A549 (cell line): ENCODE results near the gene P2RY13. TPM values are rescaled to one million over a fixed set of nuclear protein-coding genes. Genes with fewer than 3 reads are reported as not detected.

Source experiments
- ATAC-seq, 2 experiments: fragments of 200-7000 bp in 1 of 2; fragments of >200 bp in 1 of 2; cut with Nextera tagmentation in 1 of 2; cut with Tn5 transposase in 1 of 2; 3 replicates each; pipeline versions ENCODE4 v1.8.0 to v1.9.1; 2018 to 2020; ENCODE audit warnings: mild to moderate bottlenecking in 1 of 2, moderate library complexity in 1 of 2
- CTCF ChIA-PET: fragments of 300-600 bp; sonication (Branson Sonifier 250); formaldehyde crosslinking; extraction: SDS; loops from one replicate; lab custom pipeline; 2021; ENCODE audit warnings: antibody characterized with exemption, inconsistent platforms; lab: Yijun Ruan, JAX
- POLR2A ChIA-PET: fragments of 350-600 bp; formaldehyde crosslinking; extraction: SDS; loops from one replicate; lab custom pipeline; 2021; ENCODE audit warnings: antibody characterized with exemption, inconsistent platforms; lab: Yijun Ruan, JAX
- DNase-seq, 2 experiments: peaks; one replicate each; pipeline versions ENCODE4 v3.0.0 to v3.0.0-alpha.2; 2011 to 2016; ENCODE audit warnings: low read depth in 1 of 2, low spot score in 1 of 2
- FAIRE-seq: peaks from 2 replicates; lab custom pipeline; 2011; peaks lifted over from hg19 to GRCh38; lab: Jason Lieb, UNC
- H3K27ac ChIP-seq, 2 experiments: fragments of >200 bp; sonication (Bioruptor Twin); formaldehyde crosslinking; 3 replicates each; pipeline ENCODE4 v1.5.1; 2016 to 2017
- H3K4me1 ChIP-seq: fragments of >200 bp; sonication (Bioruptor Twin); formaldehyde crosslinking; 3 replicates; pipeline ENCODE4 v1.6.1; 2016
- H3K4me2 ChIP-seq: fragments of >200 bp; sonication (Bioruptor Twin); formaldehyde crosslinking; 3 replicates; pipeline ENCODE4 v1.6.1; 2016
- H3K4me3 ChIP-seq: fragments of >200 bp; sonication (Bioruptor Twin); formaldehyde crosslinking; 3 replicates; pipeline ENCODE4 v1.5.1; 2016
- H3K9me3 ChIP-seq: fragments of >200 bp; sonication (Bioruptor Twin); formaldehyde crosslinking; 3 replicates; pipeline ENCODE4 v1.6.1; 2016
- BCL3 ChIP-seq: fragments of >200 bp; sonication (Bioruptor Twin); formaldehyde crosslinking; IDR thresholded peaks from 3 replicates; pipeline ENCODE4 v1.6.1; 2016
- CHD4 ChIP-seq: fragments of 200-600 bp; sonication (generic); IDR thresholded peaks from 2 replicates; pipeline ENCODE4 v1.6.1; 2016; ENCODE audit warnings: antibody characterized with exemption, mild to moderate bottlenecking, borderline replicate concordance
- EHMT2 ChIP-seq: fragments of 200-600 bp; sonication (generic); IDR thresholded peaks from 2 replicates; pipeline ENCODE4 v1.6.1; 2016; ENCODE audit warnings: antibody characterized with exemption, low read depth, mild to moderate bottlenecking, moderate library complexity
- ESRRA ChIP-seq: fragments of 150-350 bp; IDR thresholded peaks from 2 replicates; pipeline ENCODE4 v1.6.1; 2014; ENCODE audit warnings: mild to moderate bottlenecking, low read length, borderline replicate concordance
- FOSB ChIP-seq: fragments of 250-450 bp; sonication (Bioruptor Pico); IDR thresholded peaks from 2 replicates; pipeline ENCODE4 v1.5.0; 2020; ENCODE audit warnings: mild to moderate bottlenecking, moderate library complexity
- FOSL2 ChIP-seq, 2 experiments: fragments of 450-650 bp in 1 of 2; fragments of >200 bp in 1 of 2; sonication (Bioruptor Twin) in 1 of 2; formaldehyde crosslinking; IDR thresholded peaks; 2 replicates each; pipeline versions ENCODE4 v1.5.0 to v1.6.1; 2016 to 2020; ENCODE audit warnings: mild to moderate bottlenecking in 1 of 2, moderate library complexity in 1 of 2
- FOXS1 ChIP-seq: fragments of 250-450 bp; sonication (Bioruptor Pico); IDR thresholded peaks from 2 replicates; pipeline ENCODE4 v1.5.0; 2020; ENCODE audit warnings: mild to moderate bottlenecking, moderate library complexity
- HEYL ChIP-seq: fragments of 250-450 bp; sonication (Bioruptor Pico); IDR thresholded peaks from 2 replicates; pipeline ENCODE4 v1.8.0; 2021; ENCODE audit warnings: mild to moderate bottlenecking, moderate library complexity
- HOXB13 ChIP-seq: fragments of 250-450 bp; sonication (Bioruptor Pico); IDR thresholded peaks from 2 replicates; pipeline ENCODE4 v1.5.0; 2020; ENCODE audit warnings: low read depth, mild to moderate bottlenecking, moderate library complexity
- HOXB5 ChIP-seq: fragments of 250-450 bp; sonication (Bioruptor Pico); IDR thresholded peaks from 2 replicates; pipeline ENCODE4 v1.5.0; 2020; ENCODE audit warnings: mild to moderate bottlenecking, moderate library complexity
- JUNB ChIP-seq: fragments of >200 bp; sonication (Bioruptor Twin); formaldehyde crosslinking; IDR thresholded peaks from 2 replicates; pipeline ENCODE4 v1.6.1; 2016
- KDM1A ChIP-seq: fragments of 200-600 bp; sonication (generic); IDR thresholded peaks from 2 replicates; pipeline ENCODE4 v1.6.1; 2016; ENCODE audit warnings: low read depth, mild to moderate bottlenecking
- MAFK ChIP-seq: fragments of 450-650 bp; IDR thresholded peaks from 2 replicates; pipeline ENCODE4 v1.6.1; 2014; ENCODE audit not compliant: partially characterized antibody
- NFE2L2 ChIP-seq: fragments of 150-350 bp; conservative IDR thresholded peaks from 2 replicates; pipeline ENCODE4 v1.6.1; 2014; ENCODE audit warnings: low read length
- NPAS2 ChIP-seq: fragments of 250-450 bp; sonication (Bioruptor Pico); IDR thresholded peaks from 2 replicates; pipeline ENCODE4 v1.8.0; 2022; ENCODE audit warnings: mild to moderate bottlenecking, moderate library complexity, borderline replicate concordance
- PHF8 ChIP-seq: fragments of 200-600 bp; sonication (generic); IDR thresholded peaks from 2 replicates; pipeline ENCODE4 v1.6.1; 2016; ENCODE audit warnings: low read depth, mild to moderate bottlenecking, antibody characterized with exemption, moderate library complexity, borderline replicate concordance
- POLR2A ChIP-seq: IDR thresholded peaks from 2 replicates; pipeline ENCODE4 v1.6.1; 2012; ENCODE audit warnings: mild to moderate bottlenecking, low read length
- POLR2AphosphoS2 ChIP-seq: conservative IDR thresholded peaks from 2 replicates; pipeline ENCODE4 v1.6.1; 2012; ENCODE audit warnings: low read length, improper control_type of control experiment, inconsistent platforms
- RFX5 ChIP-seq: fragments of 450-650 bp; IDR thresholded peaks from 2 replicates; pipeline ENCODE4 v1.7.1; 2014; ENCODE audit warnings: antibody characterized with exemption, mild to moderate bottlenecking, moderate library complexity
- RNF2 ChIP-seq: fragments of 200-600 bp; sonication (generic); IDR thresholded peaks from 2 replicates; pipeline ENCODE4 v1.6.1; 2016; ENCODE audit warnings: low read depth, mild to moderate bottlenecking, antibody characterized with exemption, moderate library complexity, borderline replicate concordance
- SMC3 ChIP-seq: fragments of >200 bp; sonication (Bioruptor Twin); formaldehyde crosslinking; IDR thresholded peaks from 3 replicates; pipeline ENCODE4 v1.6.1; 2018; ENCODE audit warnings: inconsistent platforms
- SREBF2 ChIP-seq: fragments of 450-650 bp; IDR thresholded peaks from 2 replicates; pipeline ENCODE4 v1.6.1; 2014; ENCODE audit warnings: mild to moderate bottlenecking, moderate library complexity
- TP53 ChIP-seq: fragments of 250-450 bp; sonication (Bioruptor Pico); IDR thresholded peaks from 2 replicates; pipeline ENCODE4 v1.5.0; 2021; ENCODE audit warnings: mild to moderate bottlenecking, moderate library complexity
- WGBS: methylation state at CpG from one replicate; pipeline ENCODE4 v1.1.6; 2017; ENCODE audit errors: missing lambda C conversion rate; 5-methylcytosine and 5-hydroxymethylcytosine counted together
- polyA plus RNA-seq, 4 experiments: library from polyadenylated mRNA; depleted of rRNA in 3 of 4; stranded (reverse); fragments of >200 nt; fragmentation: RNase III in 1 of 4; extraction: RNeasy Plus Mini Kit Qiagen cat#74134 plus additional on column Dnase treatment in 1 of 4; gene quantifications; 2 replicates in 3 of 4; 3 replicates in 1 of 4; pipeline ENCODE4 v1.2.3, GENCODE V29; 2011 to 2017

P2RY13 gene
- polyA plus RNA-seq, 2 of the 4 experiments (the other 2 are of a cell fraction), result not detected

DNA sequence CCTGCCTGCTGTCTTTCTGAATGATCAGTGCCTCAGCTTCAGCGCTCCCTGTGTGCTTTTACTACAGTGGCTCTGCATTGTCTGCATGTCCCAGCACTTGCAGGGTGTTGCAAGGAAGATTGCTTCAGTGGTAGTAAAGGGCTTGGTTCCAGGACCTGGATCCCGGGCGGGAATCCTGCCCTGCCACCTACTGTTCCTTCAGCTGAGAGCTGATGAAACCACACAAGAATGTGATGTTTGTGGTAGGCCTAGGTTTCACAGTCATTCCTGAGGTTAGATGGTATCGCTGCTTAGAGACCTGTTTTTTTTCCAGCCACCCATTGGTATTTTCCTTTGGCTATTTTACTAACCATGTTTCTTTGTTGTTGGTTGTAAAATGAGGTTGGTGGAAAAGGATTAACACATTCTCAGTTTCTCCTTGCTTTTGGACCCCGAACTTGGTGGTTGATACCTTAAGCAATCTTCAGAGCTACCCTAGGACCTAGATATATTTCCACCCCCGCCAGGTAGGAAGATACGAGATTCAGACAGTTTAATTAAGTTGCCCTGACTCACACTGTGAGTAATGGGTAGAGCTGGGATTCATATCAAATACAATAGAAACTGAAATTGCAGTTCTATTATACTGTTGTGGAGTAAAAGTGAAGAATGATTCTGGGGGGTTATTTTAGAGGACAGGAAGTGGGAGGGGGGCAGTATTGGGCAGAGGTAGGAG, 24.1 kb downstream of the P2RY13 start (continued):
- no peak for TF ChIP-seq FOXS1 (CRISPR knock-in tag)

GRCh38 chr3:151303751-151304150, 25.6 kb downstream of the P2RY13 start:
- no peak overlapping the region for H3K4me3 ChIP-seq
- FAIRE-seq (no peak), DNase-seq (no peak), ATAC-seq (no peak)
- H3K4me1 ChIP-seq, result peaks cover 26% of the 10 kb centered on the region
- TF ChIP-seq POLR2A (no peak), EHMT2 (no peak), ESRRA (no peak), BCL3 (no peak), NFE2L2 (no peak), HOXB5 (CRISPR knock-in tag) (no peak), POLR2AphosphoS2 (no peak), KDM1A (no peak), RFX5 (no peak), FOSB (CRISPR knock-in tag) (no peak)
- ChIA-PET CTCF (interaction anchor here (0.6 to 6.1 kb wide), 7 partner anchors 12 to 536 kb away, joined by 3 to 47 read pairs (median 3); no protein-coding TSS in a partner anchor), POLR2A (interaction anchor here (2.5 kb wide), 1 partner anchor 24 kb away, joined by 11 read pairs; no protein-coding TSS in a partner anchor)
- WGBS, result 63% methylated on average over 2 of the region's 2 CpGs
- no peak overlapping the region for H3K4me2 ChIP-seq
- peak overlapping the region in 1 of 2 experiments; percentile 84; a peak in 3 of 6 replicates for H3K27ac ChIP-seq
- H3K9me3 ChIP-seq, result no peaks in the 10 kb centered on the region

DNA sequence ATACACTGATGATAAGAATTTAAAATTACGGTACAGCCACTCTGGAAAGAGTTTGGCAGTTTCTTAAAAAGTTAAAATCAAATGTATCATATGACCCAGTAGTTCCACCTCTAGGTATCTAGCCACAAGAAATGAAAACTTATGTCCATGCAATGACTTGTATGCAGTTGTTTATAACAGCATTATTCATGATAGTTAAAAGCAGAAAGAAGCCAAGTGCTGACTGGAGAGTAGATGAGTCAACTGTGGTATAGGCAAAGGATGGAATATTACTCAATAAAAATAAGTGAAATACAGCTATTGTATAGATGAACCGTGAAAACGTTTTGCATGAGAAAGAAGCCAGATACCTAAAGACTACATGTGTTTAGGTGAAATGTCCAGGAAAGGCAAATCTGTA, 27.6 kb downstream of the P2RY13 start:
- Histone ChIP-seq H3K27ac (no peak overlapping the region), H3K4me1 (peaks cover 21% of the 10 kb centered on the region), H3K4me2 (no peak overlapping the region), H3K9me3 (no peaks in the 10 kb centered on the region), H3K4me3 (no peak overlapping the region)
- ChIA-PET CTCF (interaction anchor here (2.4 kb wide), 1 partner anchor 26 kb away, joined by 12 read pairs; no protein-coding TSS in a partner anchor), POLR2A (no interaction called here)
- ATAC-seq (no peak), FAIRE-seq (no peak), DNase-seq (no peak)
- TF ChIP-seq PHF8 (no peak), HEYL (no peak), JUNB (no peak), RNF2 (no peak)
- WGBS, result 74% methylated on average over 3 of the region's 3 CpGs

GRCh38 chr3:151300539-151300938, 28.8 kb downstream of the P2RY13 start:
- Histone ChIP-seq H3K4me1 (peaks cover 14% of the 10 kb centered on the region), H3K4me3 (no peak overlapping the region), H3K9me3 (no peaks in the 10 kb centered on the region), H3K4me2 (no peak overlapping the region), H3K27ac (no peak overlapping the region)
- ChIA-PET CTCF (interaction anchor here (0.6 to 2.4 kb wide), 7 partner anchors 10 to 618 kb away, joined by 3 to 12 read pairs (median 3); no protein-coding TSS in a partner anchor), POLR2A (no interaction called here)
- TF ChIP-seq MAFK (peak; percentile 25), FOSL2 (IDR thresholded peaks at IDR 0.05) (no peak), FOSL2 (CRISPR knock-in tag; IDR thresholded peaks at IDR 0.05) (no peak)
- WGBS, result 86% methylated on average over 1 of the region's 1 CpG
- FAIRE-seq (no peak), ATAC-seq (no peak), DNase-seq (no peak)

GRCh38 chr3:151299006-151299405, 30.3 kb downstream of the P2RY13 start:
- CTCF ChIA-PET, result interaction anchor here (0.9 to 2.6 kb wide), 6 partner anchors 8 to 540 kb away, joined by 3 to 7 read pairs (median 3); no protein-coding TSS in a partner anchor
- ATAC-seq, result no peak
- POLR2A ChIA-PET, result no interaction called here

More at GRCh38 chr3:151299006-151299405, 30.3 kb downstream of the P2RY13 start:
- FAIRE-seq (no peak), DNase-seq (no peak)
- Histone ChIP-seq H3K4me2 (no peak overlapping the region), H3K9me3 (no peaks in the 10 kb centered on the region), H3K27ac (no peak overlapping the region), H3K4me1 (no peaks in the 10 kb centered on the region), H3K4me3 (no peak overlapping the region)
- no peak for TF ChIP-seq SREBF2
- no peak for TF ChIP-seq TP53 (CRISPR knock-in tag)
- TF ChIP-seq ESRRA, result no peak
- no peak for TF ChIP-seq RNF2
- no peak for TF ChIP-seq NPAS2 (CRISPR knock-in tag)
- no peak for TF ChIP-seq HOXB13
- no peak for TF ChIP-seq CHD4
- no peak for TF ChIP-seq SMC3
- 61% methylated on average over 2 of the region's 2 CpGs for WGBS
